Measurements from ENCODE around the gene EFNA4. TPM values are rescaled to one million over a fixed set of nuclear protein-coding genes. Genes with fewer than 3 reads are reported as not detected.

EFNA4 gene
- total RNA-seq, 1 experiment from 2014 or later = 11.0 TPM

GRCh38 chr1:155072531-155073289 is 9.2 kb downstream of the EFNA4 start:
- no peak for DNase-seq (ENCODE audit: low read depth)

GRCh38 chr1:155073377-155074242 is 10.1 kb downstream of the EFNA4 start:
- no peak for DNase-seq (ENCODE audit: low read depth)

- DNase-seq (ENCODE audit: low read depth) = no peak
Observed at GRCh38 chr1:155075535-155075934, 12.0 kb downstream of the EFNA4 start.

GRCh38 chr1:155076371-155076770 is 12.8 kb downstream of the EFNA4 start:
- no peak for DNase-seq (ENCODE audit: low read depth)

GRCh38 chr1:155077346-155077745 is 13.8 kb downstream of the EFNA4 start:
- no peak for DNase-seq (ENCODE audit: low read depth)

GRCh38 chr1:155077758-155078445 is 14.4 kb downstream of the EFNA4 start:
- DNase-seq (ENCODE audit: low read depth) = no peak

DNA sequence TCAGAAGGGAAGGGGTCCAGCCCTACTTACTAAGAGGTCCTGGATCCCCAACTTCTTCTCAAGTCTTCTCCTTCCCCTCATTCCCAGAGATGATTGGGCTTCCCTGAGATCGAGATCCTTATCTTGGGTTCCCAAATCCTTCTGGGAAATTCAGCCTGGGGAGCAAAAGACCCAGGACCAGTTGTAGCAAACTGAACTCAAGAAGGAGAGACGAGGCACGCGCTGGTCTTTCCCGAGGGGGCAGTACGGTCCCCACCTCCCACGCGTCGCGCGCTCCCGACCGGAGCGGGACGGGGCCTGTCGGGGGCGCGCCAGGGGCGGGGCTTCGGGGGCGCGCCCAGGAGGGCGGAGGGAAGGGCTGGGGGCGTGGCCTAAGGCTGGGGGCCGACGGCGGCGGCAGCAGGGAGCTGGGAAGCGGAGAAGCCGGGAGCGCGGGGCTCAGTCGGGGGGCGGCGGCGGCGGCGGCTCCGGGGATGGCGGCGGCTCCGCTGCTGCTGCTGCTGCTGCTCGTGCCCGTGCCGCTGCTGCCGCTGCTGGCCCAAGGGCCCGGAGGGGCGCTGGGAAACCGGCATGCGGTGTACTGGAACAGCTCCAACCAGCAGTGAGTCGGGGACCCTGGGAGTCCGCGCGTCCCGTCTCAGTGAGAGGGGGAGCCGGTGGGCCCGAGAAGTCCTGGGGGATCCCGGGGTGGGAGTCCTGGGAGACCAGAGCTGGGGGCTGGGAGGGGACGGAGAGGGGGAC is 15.1 kb downstream of the EFNA4 start, which contains the start of gene EFNA3:
TSS of gene EFNA3 (plus strand) at position 369 of the 741 bp plus-strand sequence. CDS start at position 474, 105 bp downstream.
- no peak for DNase-seq (ENCODE audit: low read depth)

DNA sequence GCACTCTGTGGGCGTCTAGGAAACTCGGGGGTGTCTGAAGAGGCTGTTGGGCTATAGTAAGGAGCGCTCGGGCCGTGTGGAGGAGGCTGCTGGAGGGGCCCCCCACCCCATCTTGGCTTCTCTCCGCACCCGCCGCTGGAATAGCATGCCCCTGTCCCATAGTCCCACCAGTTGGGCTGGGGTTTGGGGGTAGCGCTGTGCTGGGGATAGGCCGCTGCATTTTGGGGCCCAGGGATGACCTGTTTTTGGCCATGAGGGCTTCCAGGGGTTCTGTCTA is 15.6 kb downstream of the EFNA4 start:
- DNase-seq (ENCODE audit: low read depth) = no peak

DNA sequence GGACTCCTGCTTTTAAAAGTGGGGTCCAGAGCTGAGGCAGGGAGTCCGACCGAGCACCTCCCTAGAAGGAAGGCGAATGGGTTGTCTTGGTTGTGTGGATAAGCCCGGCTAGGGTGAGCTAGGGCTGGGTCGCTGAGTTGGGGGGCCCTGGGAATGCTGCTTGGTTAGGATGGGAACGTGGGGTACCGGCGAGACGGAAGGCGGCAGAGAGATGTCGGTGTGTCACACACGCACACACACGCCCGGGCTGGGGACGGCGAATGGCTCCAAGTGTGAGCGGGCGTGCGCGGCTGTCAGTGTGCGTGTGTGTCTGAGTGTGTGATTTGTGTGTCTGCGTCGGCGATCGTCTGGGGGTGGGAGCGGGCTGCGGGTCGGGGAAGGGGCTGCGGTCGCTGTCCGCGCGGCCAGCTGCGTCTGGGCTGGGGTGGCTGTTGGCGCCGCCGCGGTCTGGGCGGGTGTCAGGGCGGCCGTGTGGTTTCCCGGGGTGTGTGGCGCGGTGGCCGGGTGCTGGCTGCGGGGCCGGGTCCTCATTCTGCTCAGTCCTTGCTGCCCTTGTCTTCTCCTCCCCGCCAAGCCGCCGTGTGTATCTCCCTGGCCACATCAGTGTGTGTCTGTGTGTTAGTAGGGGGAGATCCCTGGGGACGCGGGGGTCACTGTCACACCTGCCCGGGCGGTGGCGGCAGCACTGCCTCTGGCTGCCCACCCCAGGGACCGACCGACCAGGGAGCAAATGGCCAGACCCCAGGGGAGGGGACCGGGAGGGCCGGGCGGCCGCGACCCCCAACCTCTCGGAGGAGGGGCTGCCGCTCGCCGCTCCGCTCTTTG is 16.2 kb downstream of the EFNA4 start:
- DNase-seq (ENCODE audit: low read depth) = no peak

DNA sequence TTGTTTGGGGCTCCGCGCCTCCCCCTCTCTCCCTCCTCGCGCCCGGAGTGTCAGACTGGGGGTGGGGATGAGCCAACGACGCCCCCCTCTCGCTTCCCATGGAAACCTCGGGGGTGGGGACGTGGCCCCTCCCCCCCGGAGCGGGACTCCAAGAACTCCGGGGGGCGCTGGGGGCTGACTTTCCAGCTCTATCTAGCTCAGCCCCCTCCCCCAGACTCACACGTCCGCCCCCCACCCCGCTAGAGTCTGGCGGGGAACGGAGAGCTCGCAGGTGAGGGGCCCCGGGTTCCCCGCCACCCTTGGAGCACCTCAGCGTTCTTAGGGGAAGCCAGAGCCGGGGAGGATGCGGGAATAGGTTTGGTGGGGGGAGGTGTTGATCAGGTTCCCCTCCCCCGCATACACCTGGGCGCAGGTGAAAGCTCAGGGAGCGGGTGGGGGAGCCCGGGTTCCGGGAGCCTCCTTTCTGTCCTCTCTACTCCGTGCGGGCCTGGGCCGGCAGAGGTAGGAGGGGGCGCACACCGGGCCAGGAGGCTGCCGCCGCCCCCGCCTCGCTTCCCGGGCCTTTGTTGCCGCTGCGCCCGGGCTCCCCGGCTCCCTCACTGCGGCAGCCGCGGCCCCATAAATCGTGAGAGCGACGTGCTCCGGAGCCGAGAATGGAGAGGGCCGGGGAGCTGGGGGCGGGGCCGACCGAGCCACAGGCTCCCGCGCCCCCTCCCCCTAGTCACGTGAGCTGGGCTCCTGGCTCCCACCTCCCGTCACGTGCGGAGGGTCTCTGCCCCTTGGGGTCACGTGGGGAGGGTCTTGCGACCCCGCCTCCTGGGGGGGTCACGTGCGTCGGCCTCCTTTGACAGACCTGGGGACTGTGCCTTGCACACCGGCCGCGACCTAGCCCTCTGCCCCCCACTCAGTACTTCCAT is 17.0 kb downstream of the EFNA4 start:
- DNase-seq (ENCODE audit: low read depth) = no peak

DNA sequence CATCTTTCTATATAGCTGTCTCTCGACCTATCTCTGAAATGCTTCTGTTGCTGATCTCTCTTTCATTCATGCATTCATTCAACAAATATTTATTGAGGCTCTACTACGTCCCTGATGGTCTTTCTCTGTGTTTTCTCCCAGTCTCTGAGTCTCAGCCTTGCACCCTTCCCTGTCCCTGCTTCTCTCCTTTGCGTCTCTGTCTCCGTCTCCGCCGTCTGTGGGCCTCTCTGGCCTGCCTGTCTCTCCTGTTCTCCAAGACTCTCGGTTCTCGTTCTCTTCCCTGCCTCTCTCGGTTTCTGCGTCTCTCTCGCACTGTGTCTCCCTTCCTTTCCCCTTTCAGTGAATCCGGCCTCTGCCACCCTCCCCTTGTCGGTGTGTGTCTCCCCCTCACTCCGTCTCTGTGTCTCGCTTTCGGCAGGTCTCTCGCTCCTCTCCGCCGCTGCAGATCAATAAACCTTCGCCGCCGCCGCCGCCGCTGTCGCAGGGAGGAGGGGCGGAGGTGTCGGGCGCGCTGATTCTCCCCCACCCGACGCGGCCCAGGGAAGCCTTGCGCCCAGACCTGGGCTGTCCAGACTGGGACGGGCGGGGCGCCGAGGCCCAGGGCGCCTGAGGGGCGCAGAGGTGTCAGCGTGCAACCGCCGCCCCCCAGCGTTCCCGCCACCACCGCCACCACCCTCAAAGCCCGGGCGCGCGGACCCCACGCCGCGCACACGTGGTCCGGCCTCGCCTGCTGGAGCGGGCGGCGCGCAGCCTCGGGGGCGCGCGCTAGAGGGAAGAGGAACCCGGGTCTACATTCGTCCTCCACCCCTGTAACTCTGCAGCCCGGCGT is 18.1 kb downstream of the EFNA4 start:
- no peak for DNase-seq (ENCODE audit: low read depth)

DNA sequence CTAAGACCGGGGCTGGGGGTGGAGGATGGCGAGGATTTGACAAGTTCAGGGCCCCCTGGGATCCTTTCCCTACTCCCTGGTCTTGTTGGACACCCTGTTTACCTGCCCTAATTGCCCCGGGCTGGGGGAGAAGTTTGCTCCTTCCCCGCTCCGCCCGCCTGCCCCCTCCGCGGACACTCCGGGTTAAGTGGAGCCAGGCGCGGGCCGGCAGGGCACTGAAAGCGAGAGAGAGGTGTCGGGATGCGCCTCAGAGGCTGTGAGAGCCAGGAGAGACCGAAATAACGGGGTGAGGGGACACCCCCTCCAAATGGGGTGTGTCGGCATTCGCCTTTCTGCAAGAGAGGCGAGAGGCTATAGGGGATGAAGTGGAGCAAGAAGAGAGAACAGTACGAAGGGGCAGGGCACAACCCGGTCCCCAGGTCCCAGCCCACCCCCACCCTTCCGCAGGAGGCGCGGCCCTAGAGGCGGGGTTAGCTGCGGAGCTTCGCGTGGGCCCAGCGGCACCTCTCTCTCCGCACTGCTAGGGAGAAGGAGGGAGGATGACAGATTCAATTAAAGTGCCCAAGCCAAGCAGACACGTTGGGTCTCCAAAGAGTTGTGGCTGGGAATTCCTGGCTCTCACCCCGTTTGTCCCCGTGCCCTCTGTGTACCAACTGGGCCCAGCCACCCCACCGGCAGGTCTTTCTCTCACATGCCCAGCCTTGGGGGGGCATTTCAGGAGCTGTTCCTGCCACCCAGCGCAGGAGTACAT is 18.9 kb downstream of the EFNA4 start:
- DNase-seq (ENCODE audit: low read depth) = no peak

GRCh38 chr1:155083052-155083541 is 19.6 kb downstream of the EFNA4 start:
- DNase-seq (ENCODE audit: low read depth) = no peak

DNA sequence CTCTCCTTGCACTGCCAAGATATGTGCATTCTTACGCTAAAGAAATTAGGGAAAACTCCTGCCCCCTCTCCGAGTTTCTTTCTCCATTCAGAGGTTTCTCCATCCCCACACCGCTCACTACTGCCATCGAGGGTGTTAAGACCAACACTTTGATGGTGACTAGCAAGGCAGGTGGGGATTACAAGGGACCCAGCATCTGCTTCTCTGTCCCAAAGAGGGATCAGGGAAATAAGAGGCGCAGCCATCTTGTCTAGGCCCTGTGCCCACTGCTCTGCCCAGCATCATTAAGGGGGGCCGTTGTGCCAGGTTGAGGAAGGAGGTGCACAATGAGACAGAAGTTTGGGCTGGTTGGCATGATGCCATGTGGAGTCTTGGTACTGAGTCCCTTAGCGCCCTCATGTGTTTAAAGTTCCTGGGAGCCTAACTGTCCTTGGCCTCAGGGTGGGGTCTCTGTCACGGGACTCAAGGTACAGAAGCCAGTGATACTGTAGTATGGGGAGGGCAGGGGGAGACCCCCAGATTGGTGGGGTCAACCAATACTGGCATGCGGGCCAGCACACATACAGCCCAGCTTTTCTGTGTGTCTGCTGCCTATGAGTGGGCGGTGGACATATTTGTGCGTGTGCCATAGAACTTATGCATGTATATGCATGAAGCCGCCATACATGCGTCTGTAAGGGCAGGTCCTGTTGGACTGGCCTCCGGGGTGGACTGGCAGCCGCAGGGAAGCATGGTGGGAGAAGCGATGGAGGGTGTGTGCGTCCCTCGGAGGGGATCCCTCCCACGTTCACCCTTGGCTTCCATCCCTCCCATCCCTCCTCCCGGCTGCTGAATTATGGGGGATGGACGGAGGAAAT is 20.6 kb downstream of the EFNA4 start:
- peak; percentile 24 for DNase-seq (ENCODE audit: low read depth)

DNA sequence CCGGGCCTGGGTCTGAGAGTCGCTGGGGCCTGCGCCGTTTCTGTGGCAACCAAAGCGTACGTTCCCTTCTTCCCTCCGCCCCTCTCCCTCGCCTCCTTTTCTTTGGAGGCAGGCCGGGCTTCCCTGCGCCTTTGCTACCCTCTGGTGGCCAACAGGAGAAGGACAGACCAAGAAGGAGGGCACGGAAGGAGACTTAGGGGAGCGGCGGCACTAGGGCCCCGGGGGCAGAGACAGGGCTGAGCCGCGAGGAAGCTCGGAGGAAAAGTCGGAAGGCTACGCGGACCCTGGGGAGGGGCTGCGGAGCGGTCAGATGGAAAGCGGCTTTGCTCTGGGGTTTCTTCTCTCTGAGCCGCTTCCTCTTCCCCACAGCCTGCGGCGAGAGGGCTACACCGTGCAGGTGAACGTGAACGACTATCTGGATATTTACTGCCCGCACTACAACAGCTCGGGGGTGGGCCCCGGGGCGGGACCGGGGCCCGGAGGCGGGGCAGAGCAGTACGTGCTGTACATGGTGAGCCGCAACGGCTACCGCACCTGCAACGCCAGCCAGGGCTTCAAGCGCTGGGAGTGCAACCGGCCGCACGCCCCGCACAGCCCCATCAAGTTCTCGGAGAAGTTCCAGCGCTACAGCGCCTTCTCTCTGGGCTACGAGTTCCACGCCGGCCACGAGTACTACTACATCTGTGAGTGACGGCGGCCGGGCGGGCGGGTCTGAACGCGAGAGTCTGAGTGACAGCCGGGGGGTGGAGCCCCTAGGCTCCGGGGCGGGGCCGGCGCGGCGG is 21.4 kb downstream of the EFNA4 start:
- peak; percentile 92 for DNase-seq (ENCODE audit: low read depth)

Data from HT1080 (cell line).